22Rv1 (cell line): ENCODE results near the gene EPHA5.

Experiments used
- H3K27ac ChIP-seq: fragments of 450-650 bp; 2 replicates; pipeline ENCODE4 v1.5.1; 2017
- CTCF ChIP-seq: fragments of 450-650 bp; IDR thresholded peaks from 2 replicates; pipeline ENCODE4 v1.5.1; 2017; ENCODE audit warnings: mild to moderate bottlenecking
- ZFX ChIP-seq: fragments of 450-650 bp; IDR thresholded peaks from 2 replicates; pipeline ENCODE4 v1.6.1; 2017; ENCODE audit warnings: antibody characterized with exemption, borderline replicate concordance

EPHA5 gene

GRCh38 chr4:65589921-65590320, 80.4 kb downstream of the EPHA5 start:
- TF ChIP-seq CTCF (no peak), ZFX (no peak)
- H3K27ac ChIP-seq = no peak overlapping the region

- no peak overlapping the region for H3K27ac ChIP-seq
- no peak for TF ChIP-seq CTCF
- TF ChIP-seq ZFX = no peak
These were observed 81.0 kb downstream of the EPHA5 start for GRCh38 chr4:65589331-65589730.

GRCh38 chr4:65580551-65580950, 89.7 kb downstream of the EPHA5 start:
- TF ChIP-seq CTCF = peak; percentile 16; the same call in 1 of the 2 replicates
- TF ChIP-seq ZFX = no peak
- H3K27ac ChIP-seq = no peak overlapping the region

GRCh38 chr4:65566473-65566872, 103.8 kb downstream of the EPHA5 start:
- no peak for TF ChIP-seq CTCF
- no peak for TF ChIP-seq ZFX
- no peak overlapping the region for H3K27ac ChIP-seq

GRCh38 chr4:65561164-65561563, 109.1 kb downstream of the EPHA5 start:
- H3K27ac ChIP-seq = no peak overlapping the region
- TF ChIP-seq ZFX (no peak), CTCF (no peak)

GRCh38 chr4:65559270-65559669, 111.0 kb downstream of the EPHA5 start:
- H3K27ac ChIP-seq = no peak overlapping the region
- TF ChIP-seq CTCF (no peak), ZFX (no peak)

GRCh38 chr4:65552057-65552456, 118.2 kb downstream of the EPHA5 start:
- no peak for TF ChIP-seq ZFX
- no peak for TF ChIP-seq CTCF
- H3K27ac ChIP-seq = no peak overlapping the region
